Suppressor macrophage treated with lipopolysaccharide for 4 hours (primary cell): ENCODE results near the gene ITGB1BP1.

Experiments used
- DNase-seq: peaks from one replicate; pipeline ENCODE4 v3.0.0-alpha.2; 2020

Gene ITGB1BP1

DNA sequence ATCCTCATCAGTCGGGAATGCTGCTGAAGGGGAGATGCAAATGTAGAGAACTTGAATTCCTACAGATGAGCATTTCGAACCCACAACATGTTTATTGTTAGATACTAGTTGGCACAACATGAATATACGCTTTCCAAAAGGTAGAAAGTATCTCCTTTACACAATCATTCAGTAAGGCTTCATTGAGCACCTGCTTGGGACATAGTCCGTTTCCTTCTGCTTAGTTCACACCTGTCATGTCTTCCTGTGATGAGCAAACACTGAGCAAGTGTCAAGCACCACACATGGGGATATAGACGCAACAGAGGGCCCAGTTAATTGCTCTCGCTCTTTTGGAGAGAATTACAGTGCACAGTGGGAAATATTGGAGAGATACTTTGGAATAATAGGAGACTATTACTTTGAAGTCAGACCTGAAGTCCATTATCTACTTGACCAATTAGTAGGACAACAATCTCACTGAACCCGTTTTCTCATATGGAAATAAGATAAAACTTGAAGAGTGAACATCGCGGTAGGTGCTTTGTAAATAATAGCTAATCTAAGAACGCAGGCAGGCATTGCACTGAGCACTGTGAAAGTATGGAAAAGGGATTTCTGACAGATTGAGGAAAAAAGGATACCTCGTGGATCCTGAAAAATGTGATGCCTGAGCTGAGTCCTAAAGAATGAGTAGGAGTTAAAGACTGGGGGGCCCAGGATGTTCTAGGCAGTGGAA, 1.3 kb upstream of the ITGB1BP1 start:
- no peak for DNase-seq

DNA sequence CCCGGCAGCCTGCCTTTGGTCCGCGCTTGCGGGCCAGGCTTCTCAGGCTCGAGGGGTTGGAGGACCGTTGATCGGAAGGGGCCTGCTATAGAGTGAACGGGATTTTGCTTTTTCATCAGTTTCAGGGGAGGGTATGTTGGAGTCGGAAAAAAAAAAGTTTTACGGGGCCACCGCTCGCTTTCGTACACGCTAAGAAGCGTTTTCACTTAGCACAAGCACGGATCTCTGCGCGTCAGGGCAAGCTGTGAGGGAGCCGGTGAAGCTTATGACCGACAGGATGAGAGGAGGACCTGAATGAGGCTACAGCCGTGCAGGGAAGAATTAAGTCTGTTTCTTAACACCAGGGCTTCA, 569 bp upstream of the ITGB1BP1 start:
- peak; percentile 26 for DNase-seq

DNA sequence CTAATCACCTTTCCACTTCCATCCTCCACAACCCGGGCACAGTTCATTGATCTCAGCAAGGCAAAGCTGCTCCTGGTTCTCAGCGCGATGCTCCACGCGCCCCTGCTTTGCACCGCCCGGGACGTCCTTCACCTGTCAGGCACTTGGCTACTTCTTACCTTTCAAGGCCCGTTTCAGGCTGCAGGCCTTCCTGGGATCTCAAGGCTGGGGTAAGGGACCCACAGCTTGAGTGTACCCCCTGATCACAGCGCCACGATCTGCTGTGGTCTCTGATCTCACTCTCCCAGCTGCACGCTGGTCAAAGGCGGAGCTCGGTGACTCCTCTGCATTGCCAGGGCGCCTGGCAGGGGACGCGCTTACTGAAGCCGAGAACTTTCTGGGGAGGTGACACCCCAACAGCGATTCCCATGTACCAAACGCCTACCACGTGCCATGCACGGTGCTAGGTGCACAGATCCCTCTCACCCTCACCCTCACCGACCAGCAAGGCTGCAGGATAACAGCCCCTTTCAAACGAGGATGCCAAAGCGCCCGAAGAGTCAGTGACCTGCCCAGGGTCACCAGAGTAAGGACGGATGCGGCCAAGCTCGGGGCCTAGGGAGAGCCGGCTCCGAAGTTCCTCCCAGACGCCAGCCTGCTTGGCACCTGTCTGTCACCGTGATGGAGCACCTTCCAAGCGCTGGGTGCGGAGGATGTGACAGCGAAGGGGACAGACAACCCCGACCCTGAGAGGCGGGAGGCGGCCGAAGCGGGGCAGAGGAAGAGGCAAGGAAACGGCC, 818 bp downstream of the ITGB1BP1 start:
- DNase-seq: peak; percentile 44

DNA sequence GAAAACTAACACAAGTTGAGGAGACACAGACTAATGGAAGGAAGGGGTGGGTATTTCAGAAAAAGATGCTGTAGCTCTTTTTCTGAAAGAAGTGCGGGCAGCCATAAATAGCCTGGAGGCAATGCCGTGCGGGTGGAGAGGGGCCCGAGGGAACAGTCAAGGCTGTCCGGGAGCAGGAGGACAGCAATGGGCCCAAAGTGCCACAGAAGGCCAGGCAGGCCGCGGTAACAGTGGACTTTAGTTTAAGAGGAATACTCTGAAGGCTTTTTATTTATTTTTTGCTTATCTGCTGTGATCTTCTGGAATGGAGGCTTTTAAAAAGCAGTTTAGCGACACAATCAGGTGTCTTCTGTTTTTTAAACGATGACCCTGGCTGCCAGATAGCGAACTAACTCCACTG, 2.8 kb downstream of the ITGB1BP1 start:
- no peak for DNase-seq

DNA sequence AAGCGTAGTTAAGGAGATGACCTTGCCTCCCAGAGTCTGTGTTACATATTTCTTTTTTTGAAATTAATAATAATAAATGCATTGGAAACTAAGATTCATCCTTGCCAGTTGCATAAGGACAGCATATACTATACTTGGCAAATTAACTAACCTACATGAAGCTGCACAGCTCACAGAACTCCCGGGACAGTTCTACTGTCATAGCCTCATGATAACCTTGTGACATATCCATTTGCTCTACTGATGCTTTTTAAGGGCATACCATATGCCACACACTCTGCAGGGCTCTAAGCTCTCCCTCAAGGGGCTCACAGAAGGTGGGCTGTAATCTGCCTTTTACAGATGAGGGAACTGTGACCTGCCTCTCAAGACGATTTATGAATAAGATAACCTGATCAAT, 3.8 kb downstream of the ITGB1BP1 start:
- peak; percentile 49 for DNase-seq

DNA sequence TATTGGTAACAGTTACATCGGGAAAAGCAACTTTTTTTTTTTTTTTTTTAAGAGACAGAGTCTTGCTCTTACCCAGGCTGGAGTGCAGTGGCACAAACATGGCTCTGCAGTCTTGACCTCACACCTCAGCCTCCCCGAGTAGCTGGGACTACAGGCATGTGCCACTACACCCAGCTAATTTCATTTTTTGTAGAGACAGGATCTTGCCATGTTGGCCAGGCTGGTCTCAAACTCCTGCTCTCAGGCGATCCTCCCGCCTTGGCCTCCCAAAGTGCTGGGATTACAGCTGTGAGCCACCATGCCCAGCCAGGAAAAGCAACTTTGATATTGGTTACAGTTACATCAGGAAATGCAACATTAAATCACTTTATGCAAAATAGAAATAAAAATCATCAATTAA, 4.6 kb downstream of the ITGB1BP1 start:
- DNase-seq: no peak

DNA sequence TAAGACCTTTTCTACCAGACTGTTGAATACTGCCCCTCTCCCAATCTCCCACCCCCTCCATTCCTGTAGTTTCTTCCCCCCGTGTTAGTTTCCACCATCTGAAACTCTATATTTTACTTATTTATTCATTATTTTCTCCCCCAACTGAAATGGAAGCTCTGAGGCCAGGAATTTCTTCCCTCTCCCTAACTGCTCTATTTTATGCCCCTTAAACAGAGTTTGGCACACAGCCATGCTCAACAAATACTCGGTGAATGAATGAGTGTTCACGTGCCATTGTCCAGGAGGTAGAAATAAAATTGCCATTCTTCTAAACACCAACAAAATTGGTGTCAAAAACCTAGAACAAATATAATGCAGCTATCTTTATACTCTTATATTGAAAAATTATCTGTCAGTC, 5.6 kb downstream of the ITGB1BP1 start:
- no peak for DNase-seq

DNA sequence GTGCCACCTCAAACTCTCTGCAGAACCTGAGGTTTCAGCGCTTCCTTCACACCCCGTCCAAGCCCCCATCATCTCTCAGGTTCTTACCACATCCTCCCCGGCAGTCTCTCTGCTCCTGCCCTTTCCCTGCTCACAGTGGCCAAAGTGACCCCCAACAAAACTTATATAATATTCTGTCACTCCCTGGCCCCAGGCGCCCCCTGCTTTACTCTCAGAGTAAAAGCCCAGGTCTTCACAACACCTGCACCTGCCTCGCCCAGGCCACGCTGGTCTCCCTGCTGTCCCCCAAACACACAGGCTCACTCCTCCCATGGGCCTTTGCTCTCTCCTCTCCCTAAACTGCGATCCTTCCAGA, 6.4 kb downstream of the ITGB1BP1 start:
- DNase-seq: no peak

DNA sequence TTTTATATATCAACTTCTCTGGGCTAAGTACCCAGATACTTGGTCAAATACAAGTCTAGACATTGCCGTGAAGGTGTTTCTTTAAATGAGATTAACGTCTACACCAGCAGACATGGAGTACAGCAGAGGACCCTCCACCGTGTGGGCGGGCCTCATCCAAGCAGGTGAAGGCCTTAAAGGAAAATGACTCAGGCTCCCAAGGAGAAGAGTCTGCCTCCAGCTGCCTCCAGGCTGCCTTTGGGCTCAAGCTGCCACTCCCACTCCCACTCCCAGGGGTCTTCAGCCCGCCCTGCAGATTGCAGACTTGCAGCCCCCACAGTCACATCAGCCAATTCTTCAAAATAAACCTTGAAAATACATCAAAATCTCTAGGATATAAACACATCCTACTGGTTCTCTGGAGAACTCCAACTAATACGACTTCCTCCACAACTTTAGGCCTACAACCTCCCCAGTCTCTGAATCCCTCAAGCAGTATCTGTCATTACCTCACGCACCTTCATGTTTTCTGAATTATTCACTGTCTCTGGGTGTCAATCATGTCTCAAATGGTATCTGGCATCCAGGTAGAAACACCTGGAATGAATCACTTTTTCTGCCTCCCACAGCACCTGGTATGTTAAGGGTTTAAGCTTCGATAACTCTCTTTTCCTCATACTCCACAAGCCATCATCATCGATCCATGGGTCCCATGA, 6.9 kb downstream of the ITGB1BP1 start:
- no peak for DNase-seq

DNA sequence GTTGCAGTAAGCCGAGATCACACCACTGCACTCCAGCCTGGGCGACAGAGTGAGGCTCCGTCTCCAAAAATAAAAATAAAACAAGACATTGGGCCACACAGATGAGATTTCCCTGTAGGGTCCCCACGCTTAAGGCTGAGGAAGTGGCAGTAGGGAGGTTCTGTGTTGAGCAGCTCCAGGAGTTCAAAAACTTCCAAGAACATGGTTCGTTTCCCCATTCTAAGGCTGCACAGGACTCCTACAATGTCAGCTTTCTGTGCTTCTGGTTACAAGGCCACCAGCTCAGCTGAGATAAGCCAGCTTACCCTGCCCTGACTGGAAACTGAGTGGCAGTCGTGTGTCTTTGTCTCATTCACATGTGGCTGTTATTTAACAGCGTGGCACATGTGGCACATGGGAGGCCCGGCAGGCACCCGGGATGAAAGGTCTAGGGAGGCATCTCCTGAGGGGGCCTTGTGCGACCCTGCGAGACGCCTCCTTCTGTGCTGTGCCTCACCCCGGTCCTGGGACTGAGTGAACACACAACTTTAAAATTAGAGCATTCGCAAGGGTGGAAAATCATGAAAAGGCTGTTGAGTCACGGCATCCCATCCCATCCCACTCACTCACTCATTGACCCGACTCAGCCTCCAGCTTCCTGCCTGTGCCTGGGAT, 7.7 kb downstream of the ITGB1BP1 start:
- peak; percentile 56 for DNase-seq

DNA sequence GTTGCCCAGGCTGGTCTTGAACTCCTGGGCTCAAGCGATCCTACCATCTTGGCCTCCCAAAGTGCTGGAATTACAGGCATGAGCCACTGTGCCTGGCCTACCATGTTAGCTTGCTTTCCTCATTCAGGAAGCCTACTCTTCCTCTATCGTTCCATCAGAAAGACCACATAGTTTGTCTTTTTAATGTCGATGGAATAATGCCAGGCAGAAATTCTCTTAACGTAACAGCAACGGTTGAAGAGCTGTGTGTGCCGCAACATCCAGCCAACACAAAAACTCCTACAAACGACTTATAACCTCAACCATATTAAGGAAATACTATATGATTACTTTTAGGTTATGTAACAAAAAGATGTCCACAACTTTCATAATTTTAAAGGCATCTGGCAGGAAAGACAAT, 10.5 kb downstream of the ITGB1BP1 start:
- no peak for DNase-seq

DNA sequence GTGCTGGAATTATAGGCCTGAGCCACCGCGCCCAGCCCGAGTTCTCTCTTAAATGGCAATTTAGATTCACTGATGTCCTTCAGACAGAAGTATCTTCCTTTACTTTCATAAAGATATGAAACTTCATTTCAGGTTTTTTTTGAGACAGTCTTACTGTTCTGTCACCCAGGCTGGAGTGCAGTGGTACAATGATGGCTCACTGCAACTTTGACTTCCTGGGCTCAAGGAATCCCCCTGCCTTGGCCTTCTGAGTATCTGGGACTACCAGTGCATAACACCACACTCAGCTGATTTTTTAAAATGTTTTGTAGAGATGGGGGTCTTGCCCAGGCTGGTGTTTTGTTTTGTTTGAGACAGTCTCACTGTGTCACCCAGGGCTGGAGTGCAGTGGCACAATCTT, 13.2 kb downstream of the ITGB1BP1 start:
- DNase-seq: no peak

DNA sequence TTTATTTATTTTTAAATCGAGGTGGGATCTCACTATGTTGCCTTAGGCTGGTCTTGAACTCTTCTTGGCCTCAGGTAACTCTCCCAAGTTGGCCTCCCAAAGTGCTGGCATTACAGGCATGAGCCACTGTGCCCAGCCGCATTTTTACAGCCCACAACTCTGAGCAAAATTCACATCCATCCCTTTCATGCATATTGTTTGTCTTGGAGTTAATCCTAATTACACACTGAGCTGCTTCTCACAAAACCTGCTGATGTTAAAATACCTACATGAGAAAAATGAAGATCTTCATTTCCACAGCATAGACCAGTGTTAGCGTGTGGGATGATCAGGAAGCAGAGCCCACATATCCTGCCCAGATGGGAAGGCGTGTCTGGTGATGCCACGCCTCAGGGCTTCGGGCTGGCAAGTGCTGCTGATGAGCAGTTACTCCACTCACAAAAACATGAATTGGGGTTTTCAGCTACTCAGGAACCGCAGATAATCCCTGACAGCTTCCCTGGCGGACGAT, 14.6 kb downstream of the ITGB1BP1 start:
- no peak for DNase-seq

DNA sequence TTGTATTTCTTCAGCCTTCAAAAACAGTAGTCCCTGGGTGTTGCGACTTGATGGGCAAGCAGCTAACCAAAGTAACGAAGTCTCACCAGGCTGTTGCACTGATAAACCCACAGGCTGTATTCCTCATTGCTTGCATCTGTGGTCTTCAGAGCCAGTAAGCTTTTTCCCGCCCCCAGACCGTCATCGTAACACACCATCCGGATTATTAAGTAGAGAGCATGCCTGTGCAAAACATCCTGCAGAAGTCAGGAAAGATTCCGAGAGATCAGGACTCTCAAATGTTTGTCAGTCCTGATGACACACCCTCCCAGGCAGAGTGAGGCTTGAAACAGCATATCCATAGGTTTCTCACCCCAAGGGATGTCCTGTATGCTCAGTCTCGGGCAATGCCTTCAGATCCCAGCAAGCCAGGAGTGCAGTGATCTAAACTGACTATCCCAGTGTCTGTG, 15.9 kb downstream of the ITGB1BP1 start:
- no peak for DNase-seq

DNA sequence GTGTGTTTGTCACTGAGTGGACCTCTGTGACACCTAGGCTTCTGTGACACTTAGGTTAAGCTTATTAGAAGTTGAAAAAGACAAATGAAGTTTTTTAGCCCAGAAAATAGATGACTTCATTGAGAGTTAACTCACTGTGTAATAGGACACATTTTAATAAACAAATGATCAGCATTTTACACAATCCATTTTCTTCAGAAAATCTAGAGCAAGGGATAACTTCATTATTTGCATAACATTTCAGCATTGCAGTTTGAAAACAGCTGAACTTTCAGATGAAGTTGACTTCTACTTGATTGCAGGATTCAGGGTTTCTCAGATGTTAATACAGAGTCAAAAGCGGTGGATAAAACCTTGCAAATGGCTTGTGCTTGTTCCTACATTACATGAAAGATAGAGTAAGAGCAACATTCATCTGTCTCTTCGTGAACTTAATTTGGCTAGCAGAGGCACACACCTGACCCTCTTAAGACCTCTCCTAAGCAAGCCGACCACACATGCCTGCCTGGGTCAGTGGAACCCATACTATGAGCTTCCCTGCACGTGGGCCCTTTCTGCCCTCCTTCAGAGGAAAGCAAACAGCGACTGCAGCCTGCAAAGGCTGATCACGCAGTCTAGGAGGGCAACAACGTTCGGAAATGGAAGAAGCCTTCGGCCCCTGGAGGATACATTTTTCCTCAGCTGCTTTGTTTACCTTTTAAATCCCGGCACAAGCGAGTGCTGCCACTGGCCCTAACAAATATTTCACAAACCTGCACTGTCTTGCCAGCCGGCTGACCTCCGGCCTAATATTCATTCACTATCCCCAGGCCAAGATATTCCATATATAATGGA, 16.6 kb downstream of the ITGB1BP1 start:
- no peak for DNase-seq

DNA sequence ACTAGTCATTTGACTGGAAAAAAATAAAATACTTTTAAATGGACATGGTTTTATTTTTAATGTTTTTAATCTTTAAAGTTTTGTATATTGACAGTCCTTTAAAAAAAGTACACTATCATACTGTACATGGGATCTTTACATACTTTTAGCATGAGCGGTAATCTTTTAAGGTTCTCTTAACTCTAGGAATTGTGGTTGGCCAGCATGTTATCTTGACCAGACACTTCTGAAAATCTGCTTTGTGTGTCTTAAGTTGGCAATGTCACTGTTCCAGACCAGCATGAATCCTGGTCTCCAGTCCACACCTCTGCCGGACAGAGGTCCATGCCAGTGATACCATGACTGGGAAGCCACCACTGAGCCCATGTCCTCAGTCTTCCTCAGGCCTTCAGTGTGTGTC, 17.7 kb downstream of the ITGB1BP1 start:
- DNase-seq: no peak

DNA sequence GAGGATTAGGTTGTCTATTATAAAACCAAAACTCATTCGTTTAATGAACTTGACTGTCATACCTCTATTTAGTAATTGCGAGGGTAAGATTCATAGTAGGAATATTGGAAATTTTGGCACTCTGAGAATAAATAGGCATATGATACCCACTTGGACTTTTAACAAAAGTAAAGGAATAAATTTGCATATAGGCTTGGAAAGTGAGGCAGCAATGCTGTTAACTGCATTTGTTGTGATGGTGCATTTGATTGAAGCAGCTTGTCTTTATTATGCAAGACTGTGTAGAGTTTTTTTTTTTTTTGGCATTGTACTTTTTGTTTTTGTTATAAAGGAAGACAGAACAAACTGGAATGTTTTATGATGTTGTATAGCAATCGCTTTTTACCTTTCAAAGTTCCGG, 18.9 kb downstream of the ITGB1BP1 start:
- no peak for DNase-seq

DNA sequence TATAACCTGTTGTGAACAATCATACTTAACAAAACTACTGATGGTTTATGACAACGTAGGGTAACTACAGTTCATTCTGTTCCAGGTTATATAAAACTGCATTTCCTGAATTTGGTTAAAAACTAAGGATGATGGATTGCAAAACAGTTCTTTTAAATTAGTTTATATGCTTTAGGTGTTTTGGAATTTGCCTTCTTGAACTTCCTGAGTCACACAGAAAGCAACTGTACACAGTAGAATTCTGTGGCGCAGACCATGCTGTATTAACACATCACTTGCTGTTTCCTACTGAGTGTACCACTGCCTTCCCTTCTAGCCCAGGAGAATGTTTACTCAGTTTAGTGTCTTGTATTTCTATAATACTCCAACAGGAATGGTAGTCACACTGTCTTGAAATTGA, 19.4 kb downstream of the ITGB1BP1 start:
- DNase-seq: no peak

DNA sequence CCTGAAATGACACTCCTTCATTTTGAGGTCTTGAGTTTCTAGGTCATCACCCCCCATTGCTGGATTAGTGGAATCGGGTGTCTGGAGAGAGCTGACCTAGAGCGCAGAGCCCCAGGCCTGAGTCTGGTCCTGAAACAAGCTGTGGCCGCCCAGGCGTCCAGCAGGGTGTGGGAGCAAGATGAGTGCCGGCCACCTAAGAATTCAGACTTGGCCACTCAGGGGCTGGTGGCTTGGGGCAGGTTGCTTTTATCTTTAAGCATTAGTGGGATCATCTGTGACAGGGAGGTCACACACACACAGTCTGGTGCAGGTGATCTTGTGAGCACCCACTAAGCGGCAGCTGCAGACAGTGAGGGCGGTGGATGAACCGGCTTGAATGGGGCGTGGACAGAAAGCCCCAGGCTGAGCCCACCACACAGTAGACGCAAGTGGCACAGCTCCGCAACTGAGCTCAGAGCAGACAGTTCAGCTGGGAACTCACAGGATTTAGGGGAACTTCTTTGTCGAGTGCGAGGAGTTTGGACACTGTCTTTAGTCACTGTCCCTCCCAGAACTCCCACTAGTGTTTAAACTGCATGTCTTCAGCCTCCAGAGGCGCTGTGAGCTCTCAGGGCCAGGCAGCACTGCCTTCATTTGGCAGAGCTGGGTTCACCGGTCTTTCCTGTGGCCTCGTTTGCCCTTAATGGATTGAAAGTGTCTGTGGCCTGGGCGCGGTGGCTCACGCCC, 21.5 kb downstream of the ITGB1BP1 start:
- no peak for DNase-seq

DNA sequence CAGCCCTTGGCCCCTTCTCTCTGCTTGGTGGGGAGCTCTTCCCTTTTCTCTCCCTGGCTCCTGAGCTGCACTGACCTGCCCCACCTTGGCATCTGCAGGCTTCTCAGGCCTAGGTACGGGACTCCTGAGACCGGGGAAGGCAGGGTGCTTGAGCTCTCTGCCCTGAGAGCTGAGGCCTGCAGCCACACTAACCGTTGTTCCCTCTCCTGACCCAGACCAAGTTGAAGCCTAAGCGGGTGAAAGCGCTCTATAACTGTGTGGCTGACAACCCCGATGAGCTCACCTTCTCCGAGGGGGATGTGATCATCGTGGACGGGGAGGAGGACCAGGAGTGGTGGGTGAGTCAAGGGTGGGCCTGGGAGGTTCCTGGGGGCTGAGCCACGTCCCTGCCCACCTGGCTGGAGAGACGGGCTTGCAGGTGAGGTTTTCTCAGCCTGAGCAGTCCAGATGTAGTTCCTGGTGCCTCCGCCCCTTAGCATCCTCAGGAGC, 22.2 kb downstream of the ITGB1BP1 start:
- no peak for DNase-seq

DNA sequence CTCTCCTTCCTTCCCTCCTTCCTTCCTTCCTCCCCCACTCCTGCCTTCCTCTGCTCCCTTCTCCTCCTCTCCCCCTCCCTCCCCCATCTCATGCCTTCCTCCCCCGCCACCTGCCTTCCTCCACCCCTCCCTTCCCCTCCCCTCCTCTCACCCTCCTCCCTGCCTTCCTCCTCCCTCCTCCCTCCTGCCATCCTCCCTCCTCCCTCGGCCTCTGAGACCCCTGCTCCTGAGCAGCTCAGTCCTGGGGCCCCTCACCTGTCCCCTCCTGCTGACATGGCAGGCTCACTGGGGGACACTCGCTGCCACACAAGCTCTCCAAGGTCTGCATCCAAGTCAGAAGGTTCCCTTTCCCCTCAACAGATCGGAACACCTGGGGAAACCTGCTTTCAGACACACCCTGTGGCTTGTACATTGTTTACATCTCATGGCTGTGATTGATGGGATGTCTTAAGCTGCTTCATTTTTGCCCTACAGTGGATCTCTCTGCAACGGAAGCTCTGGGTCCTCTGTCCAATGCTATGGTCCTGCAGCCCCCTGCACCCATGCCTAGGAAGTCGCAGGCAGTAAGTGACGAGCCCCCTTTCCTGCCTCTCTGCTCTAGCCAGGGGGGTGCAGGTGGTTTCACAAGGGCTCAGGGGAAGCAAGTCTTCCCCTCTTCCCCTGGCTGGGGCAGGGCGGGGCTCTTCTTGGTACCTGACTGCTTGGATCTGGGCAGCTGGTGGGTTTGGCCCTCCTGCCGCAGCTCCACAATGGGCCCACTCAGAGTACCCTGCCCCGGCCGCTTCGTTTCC, 22.9 kb downstream of the ITGB1BP1 start:
- no peak for DNase-seq
